Measurements from ENCODE around the gene PACS1.

- no peak for TF ChIP-seq CTCF (IDR thresholded peaks at IDR 0.05; ENCODE audit: low read depth, low read length)
- no peak for TF ChIP-seq EZH2phosphoT487 (IDR thresholded peaks at IDR 0.05; ENCODE audit: low read depth)
Measured at GRCh38 chr11:66112601-66113499, 42.8 kb downstream of the PACS1 start.
